ENCODE data around the gene MAGI3.
"Not testable (repeated sequence)": the region's sequence is repeated elsewhere in the genome, so short reads cannot be mapped to it uniquely, and the experiment has no call there.

The MAGI3 gene

DNA sequence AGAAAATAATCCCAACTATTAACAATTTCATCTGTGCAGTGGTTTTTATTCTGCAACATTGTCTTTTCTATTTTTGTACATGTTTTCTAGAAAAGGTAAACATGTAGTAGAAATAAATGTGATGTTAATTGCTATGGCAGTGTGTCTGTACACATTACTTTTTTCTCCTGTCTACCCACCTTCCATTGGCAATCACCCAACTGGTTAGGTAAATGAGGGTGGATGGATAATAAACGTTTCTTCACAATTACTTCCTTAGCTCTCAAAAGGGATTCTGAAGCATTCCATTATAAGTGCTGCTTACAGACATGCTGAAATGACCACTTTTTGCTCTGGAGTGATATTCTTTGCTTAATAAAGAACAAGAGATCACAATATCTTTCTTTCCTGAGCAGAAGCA, 61.4 kb downstream of the MAGI3 start:
- DNase-seq: no peak

GRCh38 chr1:113452921-113453770, 62.8 kb downstream of the MAGI3 start:
- no peak for DNase-seq

- no peak for DNase-seq
Measured at GRCh38 chr1:113453771-113454083, 63.4 kb downstream of the MAGI3 start.

DNA sequence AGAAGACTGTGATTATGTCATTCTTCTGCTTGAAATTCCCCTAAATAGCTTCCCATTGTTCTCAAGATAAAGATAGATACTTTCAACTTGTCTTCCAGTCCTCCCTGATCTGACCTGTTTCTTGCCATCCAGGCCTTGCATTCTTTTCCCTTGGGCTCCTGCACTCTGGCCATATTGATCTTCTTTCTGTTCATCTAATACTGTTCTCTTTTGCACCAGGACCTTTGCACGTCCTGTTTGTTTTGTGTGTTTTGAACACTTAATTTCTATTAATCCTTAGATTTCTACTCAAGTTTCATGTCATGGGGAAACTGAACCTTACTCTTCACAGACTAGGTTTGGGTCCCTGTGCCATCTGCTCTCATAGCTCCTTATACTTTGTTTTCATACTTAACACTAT, 65.1 kb downstream of the MAGI3 start:
- no peak for DNase-seq

DNA sequence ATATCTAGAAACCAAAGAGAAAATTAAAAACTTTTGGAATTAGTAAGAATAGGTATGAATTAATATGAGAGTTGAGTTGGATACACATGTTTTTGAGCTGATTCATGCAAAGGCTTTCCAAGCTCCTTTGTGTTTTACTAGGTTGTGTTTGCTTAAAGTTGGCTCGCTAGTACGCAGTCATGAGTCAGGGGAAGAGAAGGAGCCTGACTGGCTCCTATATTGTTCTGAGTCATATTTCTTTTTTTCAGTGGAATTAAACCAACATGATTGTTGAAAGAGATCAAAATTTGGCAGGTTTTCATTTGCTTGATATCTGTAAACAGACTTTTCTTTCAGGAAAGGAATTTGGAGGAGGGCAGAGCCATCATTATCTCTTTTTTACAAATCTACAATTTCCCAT, 66.7 kb downstream of the MAGI3 start:
- no peak for DNase-seq

DNA sequence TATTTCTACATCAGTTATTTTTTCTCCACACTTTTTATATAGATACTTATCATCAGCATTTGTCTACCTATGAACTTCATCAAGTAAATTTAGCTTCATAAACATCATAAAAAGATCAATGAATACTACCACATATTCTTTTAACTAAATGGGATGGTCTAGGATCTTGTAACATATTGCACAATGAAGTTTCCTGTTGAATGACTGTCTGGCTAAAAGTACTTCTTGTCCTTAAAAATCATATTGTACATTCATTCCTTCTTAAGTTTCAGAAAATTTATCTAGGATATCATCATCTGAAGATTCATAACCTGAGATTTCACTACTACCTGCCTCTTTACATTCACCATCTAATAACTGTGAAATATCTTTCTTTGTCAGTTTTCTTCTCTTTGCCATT, 69.0 kb downstream of the MAGI3 start:
- DNase-seq: no peak

DNA sequence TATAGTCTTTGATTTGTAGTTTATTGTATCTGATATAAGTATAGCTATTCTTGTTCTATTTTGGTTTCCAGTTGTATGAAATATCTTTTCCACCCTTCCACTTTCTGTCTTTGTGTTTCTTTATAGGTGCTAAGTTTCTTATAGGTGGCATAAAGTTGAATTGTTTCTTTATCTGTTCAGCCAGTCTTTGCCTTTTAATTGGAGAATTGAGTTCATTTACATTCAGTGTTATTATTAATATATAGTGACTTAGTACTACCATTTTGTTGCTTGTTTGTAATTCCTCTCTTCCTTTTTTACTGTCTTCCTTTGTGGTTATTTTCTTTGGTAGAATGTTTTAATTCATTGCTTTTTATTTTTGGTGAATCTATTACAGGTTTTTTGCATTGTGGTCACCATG, 77.7 kb downstream of the MAGI3 start:
- no peak for DNase-seq

- DNase-seq: not testable (repeated sequence)
Measured at GRCh38 chr1:113478427-113479195, 88.3 kb downstream of the MAGI3 start.

- no peak for DNase-seq
Measured at GRCh38 chr1:113479713-113480676, 89.7 kb downstream of the MAGI3 start.

- DNase-seq: not testable (repeated sequence)
Measured at GRCh38 chr1:113485131-113485530, 94.8 kb downstream of the MAGI3 start.

- no peak for DNase-seq
Measured at GRCh38 chr1:113488576-113489177, 98.4 kb downstream of the MAGI3 start.

DNA sequence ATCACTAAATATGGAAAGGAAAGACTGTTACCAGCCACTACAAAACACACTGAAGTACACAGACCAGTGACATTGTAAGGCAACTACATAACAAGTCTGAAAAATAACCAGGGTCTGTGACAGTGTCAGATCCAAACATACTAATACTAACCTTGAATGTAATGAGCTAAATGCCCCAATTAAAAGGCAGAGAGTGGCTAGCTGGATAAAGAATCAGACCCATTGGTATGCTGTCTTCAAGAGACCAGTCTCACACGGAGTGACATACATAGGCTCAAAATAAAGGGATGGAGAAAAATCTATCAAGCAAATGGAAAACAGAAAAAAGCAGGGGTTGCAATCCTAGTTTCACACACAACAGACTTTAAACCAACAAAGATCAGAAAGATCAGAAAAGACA, 100.1 kb downstream of the MAGI3 start:
- DNase-seq: no peak

- DNase-seq: no peak
Measured at GRCh38 chr1:113493533-113493932, 103.2 kb downstream of the MAGI3 start.

GRCh38 chr1:113505357-113505756, 115.0 kb downstream of the MAGI3 start:
- DNase-seq: no peak

DNA sequence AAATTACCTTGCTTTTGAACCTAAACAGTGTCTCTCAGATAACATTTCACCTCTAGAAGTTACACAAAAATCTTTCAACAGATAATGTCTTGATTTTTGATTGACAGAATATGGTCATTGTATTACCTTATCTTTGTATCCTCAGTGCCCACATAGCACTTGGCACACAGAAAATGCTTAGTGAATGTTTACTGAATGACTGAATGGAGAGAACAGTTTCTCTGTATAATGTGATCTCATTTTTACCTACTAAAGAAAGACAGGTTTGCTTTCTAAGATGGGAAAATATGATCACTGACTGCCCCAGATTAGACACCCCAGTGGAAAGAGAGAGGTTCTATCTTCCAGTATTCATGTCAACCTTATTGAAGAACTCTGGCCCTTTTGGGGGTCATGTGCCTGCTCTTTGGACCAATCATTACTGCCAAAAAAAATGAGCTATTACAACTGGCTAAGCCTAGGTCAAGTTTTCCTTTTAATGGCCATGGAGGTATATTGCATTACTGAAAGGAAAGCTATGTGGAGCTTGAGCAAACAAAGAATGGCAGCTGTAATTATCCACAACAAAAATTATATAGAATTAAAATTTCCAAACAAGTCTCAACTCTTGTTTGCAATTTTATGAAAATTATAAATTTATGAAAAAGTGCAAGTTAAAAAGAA, 117.4 kb downstream of the MAGI3 start:
- DNase-seq: no peak

- no peak for DNase-seq
Measured at GRCh38 chr1:113508364-113509164, 118.2 kb downstream of the MAGI3 start.

DNA sequence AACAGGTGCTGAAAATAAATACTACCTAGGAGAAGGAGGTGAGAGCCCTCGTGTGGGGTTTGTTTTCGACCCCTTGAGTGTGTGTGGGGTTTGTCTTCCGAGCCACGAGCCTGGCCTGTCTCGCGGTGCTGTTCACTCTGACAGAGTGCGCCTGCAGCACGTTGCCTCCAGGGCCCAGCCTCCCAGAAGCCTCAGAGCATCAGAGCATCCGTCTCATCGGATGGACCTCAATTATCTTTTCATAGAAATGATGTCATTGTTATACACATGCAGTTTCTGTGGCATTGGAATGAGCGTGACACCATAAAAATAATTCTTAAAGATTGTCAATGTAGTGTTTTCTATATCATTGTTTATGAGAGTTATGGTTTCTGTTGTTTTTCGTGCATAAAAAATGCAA, 119.5 kb downstream of the MAGI3 start:
- DNase-seq: not testable (repeated sequence)

GRCh38 chr1:113511269-113511668, 121.0 kb downstream of the MAGI3 start:
- no peak for DNase-seq

DNA sequence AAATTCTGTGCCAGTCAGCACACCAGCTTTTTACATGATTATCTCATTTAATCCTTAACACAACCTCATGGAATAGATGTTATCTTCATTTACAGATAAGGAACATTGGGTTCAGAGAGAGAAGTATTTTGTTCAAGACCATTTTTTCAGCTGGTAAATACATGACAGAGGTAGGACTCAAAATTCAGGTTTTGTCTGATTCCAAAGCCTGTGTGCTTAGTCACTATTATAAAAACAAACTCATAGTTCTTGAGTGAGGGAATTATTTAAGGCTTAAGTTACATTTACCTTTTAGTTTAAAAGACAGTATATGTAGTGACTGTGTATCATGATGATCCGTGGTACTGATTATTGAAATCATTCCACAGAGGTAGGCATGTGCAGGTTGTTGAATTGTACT, 125.2 kb downstream of the MAGI3 start:
- DNase-seq: no peak

DNA sequence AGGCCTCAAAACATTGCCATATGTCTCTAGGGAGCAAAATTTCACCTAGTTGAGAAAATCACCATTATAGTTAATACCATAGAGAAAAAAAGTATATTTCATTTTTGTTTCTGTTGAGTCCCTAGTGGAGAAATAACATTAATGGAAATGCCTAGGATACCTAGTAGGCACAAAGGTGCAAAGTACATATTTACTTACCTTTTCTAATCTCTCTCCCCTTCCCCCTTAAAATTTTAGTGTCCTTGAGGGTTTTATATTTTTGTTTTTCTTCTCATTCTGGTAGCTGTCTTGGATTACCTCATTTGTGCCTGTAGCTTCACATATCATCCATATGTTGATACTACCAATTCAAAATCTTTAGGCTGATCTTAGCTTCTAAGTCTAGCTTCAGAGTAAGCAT, 127.0 kb downstream of the MAGI3 start:
- no peak for DNase-seq

GRCh38 chr1:113517983-113518382, 127.7 kb downstream of the MAGI3 start:
- no peak for DNase-seq

All from CD4-positive, alpha-beta T cell treated with Interleukin-4 for 4 hours (primary cell).